ENCODE results near the gene DNMT1.
"Not testable (repeated sequence)": the region's sequence is repeated elsewhere in the genome, so short reads cannot be mapped to it uniquely, and the experiment has no call there.

The DNMT1 gene

DNA sequence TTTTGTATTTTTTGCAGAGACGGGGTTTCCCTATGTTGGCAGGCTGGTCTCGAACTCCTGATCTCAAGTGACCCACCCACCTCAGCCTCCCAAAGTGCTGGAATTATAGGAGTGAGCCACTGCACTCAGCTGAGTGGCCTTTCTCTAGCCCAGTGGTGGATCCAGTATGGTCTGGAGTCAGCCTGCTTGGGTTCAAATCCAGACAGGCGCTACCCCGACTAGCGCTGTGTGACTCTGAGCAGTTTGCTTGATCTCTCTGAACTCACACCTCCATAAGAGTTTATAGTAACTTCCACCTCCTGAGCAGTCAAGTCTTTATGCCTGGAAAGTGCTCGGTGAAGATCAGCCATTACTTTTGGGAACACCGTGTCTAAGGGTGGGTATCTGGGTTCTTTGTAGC lies 25.9 kb upstream of the DNMT1 start:
- DNase-seq: no peak

GRCh38 chr19:10219678-10220077 lies 24.9 kb upstream of the DNMT1 start:
- peak; percentile 55 for DNase-seq

GRCh38 chr19:10217085-10217484 lies 22.3 kb upstream of the DNMT1 start:
- no peak for DNase-seq

GRCh38 chr19:10214784-10215183 lies 20.0 kb upstream of the DNMT1 start:
- peak; percentile 67 for DNase-seq

GRCh38 chr19:10211691-10212090 lies 16.9 kb upstream of the DNMT1 start:
- DNase-seq: no peak

DNA sequence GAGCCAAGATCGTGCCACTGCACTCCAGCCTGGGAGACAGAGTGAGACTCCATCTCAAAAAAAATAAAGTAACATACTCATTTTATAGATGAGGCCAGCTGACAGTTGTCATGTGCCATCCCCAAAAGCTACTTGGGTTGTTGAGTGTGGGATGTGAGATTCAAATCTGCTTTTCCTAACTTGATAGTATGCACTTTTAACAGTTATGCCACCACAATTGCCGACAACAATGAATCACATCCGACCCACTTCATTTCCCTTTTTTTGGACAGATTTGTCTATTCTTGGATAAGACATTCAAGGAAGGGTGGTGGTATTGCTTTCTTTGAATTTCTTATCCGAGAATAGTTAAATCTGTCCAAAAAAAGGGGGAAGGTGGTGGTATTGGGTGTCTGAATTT lies 16.3 kb upstream of the DNMT1 start:
- DNase-seq: no peak

DNA sequence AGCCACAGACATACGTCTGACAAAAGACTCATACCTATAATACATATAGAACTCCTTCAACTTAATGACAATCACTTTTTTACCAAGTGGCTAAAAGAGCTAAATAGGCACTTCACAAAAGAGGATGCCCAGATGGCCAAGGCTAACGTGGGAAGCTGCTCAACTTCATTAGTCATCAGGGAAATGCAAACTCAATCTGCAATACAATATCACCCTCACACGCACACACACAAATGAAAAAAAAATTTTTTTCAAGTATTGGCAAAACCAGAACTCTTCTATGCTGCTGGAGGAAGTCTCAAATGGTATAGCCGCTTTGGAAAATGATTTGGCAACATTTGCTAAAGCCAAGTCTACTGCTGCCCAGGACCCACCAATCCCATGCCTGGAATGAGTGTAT lies 14.6 kb upstream of the DNMT1 start:
- peak; percentile 59 for DNase-seq

DNA sequence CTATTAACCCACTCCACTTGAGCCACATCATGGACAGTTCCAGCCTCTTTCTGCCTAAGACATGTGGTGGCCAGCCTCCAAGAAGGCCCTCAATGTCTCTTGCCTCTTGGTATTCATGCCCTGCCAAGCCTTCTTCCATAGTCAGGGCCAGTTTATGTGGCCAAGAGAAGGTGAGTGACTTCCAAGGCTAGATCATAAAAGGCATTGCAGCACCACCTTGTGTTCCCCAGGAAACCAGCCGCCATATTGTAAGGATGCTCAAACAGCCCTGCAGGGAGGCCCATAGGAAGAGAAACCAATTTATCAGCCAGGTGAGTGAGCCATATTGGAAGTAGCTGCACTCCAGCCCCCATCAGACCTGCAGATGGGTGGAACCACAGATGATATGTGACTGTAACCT lies 12.3 kb upstream of the DNMT1 start:
- no peak for DNase-seq

DNA sequence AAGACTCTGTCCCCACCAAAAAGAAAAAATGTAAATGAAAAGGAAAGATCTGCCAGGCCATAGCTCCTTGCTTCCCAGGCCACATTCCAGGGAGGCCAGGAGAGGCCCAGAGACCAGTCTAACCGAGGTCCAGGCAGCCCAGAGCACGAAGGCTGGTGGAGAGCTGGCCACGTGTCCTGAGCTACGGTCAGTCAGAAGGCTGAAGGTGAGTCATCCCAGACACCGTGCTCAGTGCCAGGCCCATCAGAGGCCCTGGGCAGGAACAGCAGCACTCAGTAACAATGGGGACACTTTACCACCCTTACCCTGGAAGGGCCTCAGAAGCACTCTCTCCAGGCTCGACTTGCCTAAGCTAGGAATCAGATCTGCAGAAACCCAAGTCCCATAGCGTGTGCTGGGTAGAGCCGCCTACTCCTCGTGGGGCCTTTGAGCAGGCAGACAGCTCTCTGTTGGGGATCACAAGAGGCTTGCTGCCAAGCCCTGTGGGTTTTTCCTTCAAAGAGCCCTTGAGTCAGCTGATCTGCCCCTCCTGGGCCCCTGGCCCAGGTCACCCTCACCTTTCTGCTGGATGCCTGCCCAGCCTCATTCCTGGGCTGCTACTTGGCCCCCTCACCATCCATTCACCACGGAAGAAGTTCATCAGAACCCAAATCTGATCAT lies 11.6 kb upstream of the DNMT1 start:
- DNase-seq: peak; percentile 74

GRCh38 chr19:10205636-10206035 lies 10.9 kb upstream of the DNMT1 start:
- DNase-seq: no peak

- no peak for DNase-seq
These were observed 8.9 kb upstream of the DNMT1 start for GRCh38 chr19:10203686-10204085.

DNA sequence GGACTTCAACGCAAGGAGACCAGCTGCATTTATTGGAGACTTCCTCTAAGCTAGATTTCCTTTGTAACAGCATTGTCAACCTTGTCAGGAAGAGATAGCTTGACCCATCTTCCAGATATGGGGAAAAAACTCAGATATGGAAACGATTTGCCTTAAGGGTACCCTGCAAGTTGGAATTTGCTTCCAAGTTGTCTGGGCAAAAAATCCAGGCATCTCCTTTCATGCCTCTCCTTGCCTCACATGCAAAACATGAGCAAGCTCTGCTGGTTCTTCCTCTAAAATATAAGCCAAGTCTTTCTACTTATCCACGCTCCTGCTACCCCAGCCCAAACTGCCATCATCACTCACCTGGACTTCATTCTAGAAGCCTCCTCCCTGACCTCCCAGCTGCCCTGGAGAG lies 6.4 kb upstream of the DNMT1 start:
- DNase-seq: no peak

GRCh38 chr19:10200101-10200500 lies 5.3 kb upstream of the DNMT1 start:
- not testable (repeated sequence) for DNase-seq

DNA sequence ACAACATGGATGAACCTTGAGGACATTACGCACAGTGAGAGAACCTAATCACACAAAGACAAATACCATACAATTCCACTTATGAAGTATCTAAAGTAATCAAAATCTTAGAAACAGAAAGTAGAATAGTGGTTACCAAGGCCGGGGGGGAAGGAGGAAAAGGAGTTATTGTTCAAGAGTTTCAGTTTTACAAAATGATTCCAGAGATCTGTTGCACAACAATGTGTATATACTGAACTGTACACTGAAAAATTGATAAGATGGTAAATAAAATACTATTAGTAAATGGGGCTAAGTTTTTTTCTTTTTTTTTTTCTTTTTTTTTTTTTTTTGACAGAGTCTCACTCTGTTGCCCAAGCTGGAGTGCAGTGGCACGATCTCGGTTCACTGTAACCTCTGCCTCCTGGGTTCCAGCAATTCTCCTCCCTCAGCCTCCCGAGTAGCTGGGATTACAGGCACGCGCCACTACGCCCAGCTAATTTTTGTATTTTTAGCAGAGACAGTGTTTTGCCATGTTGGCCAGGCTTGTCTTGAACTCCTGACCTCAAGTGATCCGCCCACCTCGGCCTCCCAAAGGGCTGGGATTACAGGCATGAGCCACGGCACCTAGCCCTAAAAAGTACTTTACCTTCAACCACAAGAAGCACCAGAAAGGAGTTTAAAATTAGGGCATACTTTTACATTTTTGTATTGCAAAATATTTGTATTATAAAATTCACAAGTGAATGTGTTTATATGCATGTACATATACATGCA lies 4.3 kb upstream of the DNMT1 start:
- not testable (repeated sequence) for DNase-seq

- DNase-seq: no peak
These were observed 406 bp upstream of the DNMT1 start for GRCh38 chr19:10195199-10195519.

DNA sequence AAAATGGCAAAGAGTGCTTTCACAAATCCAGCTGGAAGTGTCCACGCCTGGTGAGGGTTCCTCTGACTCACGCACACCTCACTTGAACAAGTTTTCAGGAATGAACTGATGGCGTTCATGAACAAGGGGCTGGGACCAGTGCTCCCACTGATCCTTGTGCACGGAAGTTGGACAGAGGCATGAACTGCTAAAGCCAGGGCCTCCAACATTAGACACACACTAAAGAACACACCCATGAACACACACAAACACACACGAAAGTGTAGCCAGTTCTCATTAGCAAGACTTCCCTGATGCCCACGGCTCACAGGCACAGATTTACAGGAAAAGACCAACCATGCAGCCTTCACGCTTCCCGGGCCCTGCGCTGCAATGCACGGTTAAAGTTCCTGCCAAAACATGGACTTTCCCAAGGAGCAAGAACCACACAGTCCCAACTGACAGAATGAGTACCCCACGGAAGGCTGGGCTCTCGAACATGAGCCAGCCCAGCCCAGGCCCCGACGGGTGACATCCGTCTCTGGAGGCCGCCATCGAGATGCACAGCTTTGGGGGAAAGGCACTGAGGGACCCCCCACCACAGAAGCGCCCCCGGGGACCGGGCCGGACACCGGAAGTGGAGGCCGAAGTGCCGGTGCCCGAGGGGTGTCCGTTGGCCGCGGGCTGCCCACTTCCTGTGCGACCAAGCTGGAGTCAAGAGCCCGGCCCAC lies 808 bp downstream of the DNMT1 start:
- peak; percentile 74 for DNase-seq

GRCh38 chr19:10192922-10193321 lies 1.8 kb downstream of the DNMT1 start:
- DNase-seq: no peak

DNA sequence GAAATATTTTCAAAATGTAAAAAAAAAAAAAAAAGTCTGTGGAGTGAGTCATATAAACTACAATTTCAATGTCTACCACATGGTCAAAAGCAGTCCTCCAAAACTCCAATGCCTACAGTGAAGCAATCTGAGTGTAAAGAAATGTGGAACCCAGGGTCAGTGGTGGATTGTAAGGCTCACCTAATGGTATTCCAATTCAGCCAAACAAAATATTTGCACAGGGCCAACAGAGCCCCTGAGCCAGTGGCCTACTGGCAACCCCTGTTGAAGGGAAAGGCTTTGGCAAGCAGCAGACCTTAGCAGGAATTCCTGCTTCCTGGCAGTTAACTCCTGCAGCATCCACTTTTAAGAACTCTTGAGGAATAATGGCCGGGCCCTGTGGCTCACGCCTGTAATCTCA lies 3.4 kb downstream of the DNMT1 start:
- DNase-seq: peak; percentile 81

GRCh38 chr19:10190026-10190425 lies 4.7 kb downstream of the DNMT1 start:
- DNase-seq: no peak

- no peak for DNase-seq
These were observed 5.1 kb downstream of the DNMT1 start for GRCh38 chr19:10189616-10190015.

- no peak for DNase-seq
These were observed 7.4 kb downstream of the DNMT1 start for GRCh38 chr19:10187315-10187714.

- no peak for DNase-seq
These were observed 10.1 kb downstream of the DNMT1 start for GRCh38 chr19:10184636-10185035.

DNA sequence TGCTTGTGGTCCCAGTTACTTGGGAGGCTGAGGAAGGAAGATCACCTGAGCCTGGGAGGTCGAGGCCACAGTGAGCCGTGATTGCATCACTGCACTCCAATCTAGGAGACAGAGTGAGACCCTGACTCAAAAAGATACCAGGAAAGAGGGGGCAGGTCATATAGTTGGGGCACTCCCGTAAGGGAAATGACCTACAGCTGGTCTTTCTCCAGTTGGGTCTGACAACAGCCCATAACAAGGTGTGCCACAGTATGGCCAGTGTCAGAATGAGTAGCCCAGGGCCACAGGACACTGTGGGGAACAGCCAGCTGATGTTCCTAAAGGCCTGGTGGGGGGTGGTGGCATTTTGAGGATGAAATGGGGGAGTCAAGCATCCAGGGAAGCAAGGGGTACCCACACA lies 10.8 kb downstream of the DNMT1 start:
- DNase-seq: no peak

- no peak for DNase-seq
These were observed 11.9 kb downstream of the DNMT1 start for GRCh38 chr19:10182847-10183246.

Measured in EL (cell line).